Activated T-cell treated with anti-CD3 and anti-CD28 coated beads for 4 hours (primary cell): Measurements from ENCODE around the gene NSUN5.
"Not testable (repeated sequence)": the region's sequence is repeated elsewhere in the genome, so short reads cannot be mapped to it uniquely, and the experiment has no call there.

Experiments used
- DNase-seq: peaks from one replicate; pipeline ENCODE4 v3.0.0-alpha.2; 2020

NSUN5 gene

GRCh38 chr7:73324081-73324845, 15.6 kb upstream of the NSUN5 start:
- peak; percentile 32 for DNase-seq

GRCh38 chr7:73323434-73324080, 14.9 kb upstream of the NSUN5 start:
- not testable (repeated sequence) for DNase-seq

- not testable (repeated sequence) for DNase-seq
Measured at GRCh38 chr7:73320009-73320408, 11.4 kb upstream of the NSUN5 start.

GRCh38 chr7:73319541-73319940, 10.9 kb upstream of the NSUN5 start:
- not testable (repeated sequence) for DNase-seq

- not testable (repeated sequence) for DNase-seq
Measured at GRCh38 chr7:73318656-73319204, 10.1 kb upstream of the NSUN5 start.

- no peak for DNase-seq
Measured at GRCh38 chr7:73316521-73316920, 7.9 kb upstream of the NSUN5 start.

GRCh38 chr7:73314271-73314670, 5.6 kb upstream of the NSUN5 start:
- DNase-seq: no peak

GRCh38 chr7:73313521-73313906, 4.9 kb upstream of the NSUN5 start:
- DNase-seq: no peak

GRCh38 chr7:73312831-73313520, 4.3 kb upstream of the NSUN5 start:
- no peak for DNase-seq

- DNase-seq: not testable (repeated sequence)
Measured at GRCh38 chr7:73311421-73311820, 2.8 kb upstream of the NSUN5 start.

GRCh38 chr7:73308074-73308664, 457 bp downstream of the NSUN5 start:
- no peak for DNase-seq

GRCh38 chr7:73307436-73307835, 1.2 kb downstream of the NSUN5 start:
- DNase-seq: no peak

- DNase-seq: not testable (repeated sequence)
Measured at GRCh38 chr7:73304612-73305387, 3.8 kb downstream of the NSUN5 start.

GRCh38 chr7:73304071-73304470, 4.6 kb downstream of the NSUN5 start:
- no peak for DNase-seq

GRCh38 chr7:73303546-73303945, 5.1 kb downstream of the NSUN5 start:
- no peak for DNase-seq

- not testable (repeated sequence) for DNase-seq
Measured at GRCh38 chr7:73302846-73303245, 5.8 kb downstream of the NSUN5 start.

GRCh38 chr7:73301108-73301507, 7.5 kb downstream of the NSUN5 start:
- DNase-seq: not testable (repeated sequence)

- not testable (repeated sequence) for DNase-seq
Measured at GRCh38 chr7:73299812-73300211, 8.8 kb downstream of the NSUN5 start.

- DNase-seq: not testable (repeated sequence)
Measured at GRCh38 chr7:73297706-73298105, 10.9 kb downstream of the NSUN5 start.

GRCh38 chr7:73297235-73297634, 11.4 kb downstream of the NSUN5 start:
- not testable (repeated sequence) for DNase-seq

GRCh38 chr7:73277210-73277609, 31.4 kb downstream of the NSUN5 start:
- DNase-seq: not testable (repeated sequence)

- DNase-seq: not testable (repeated sequence)
Measured at GRCh38 chr7:73267813-73268212, 40.8 kb downstream of the NSUN5 start.
